Measurements from ENCODE around the gene BLOC1S3. TPM values are rescaled to one million over a fixed set of nuclear protein-coding genes. Genes with fewer than 3 reads are reported as not detected.

Gene BLOC1S3
- total and polyA plus RNA-seq, 2 of the 4 experiments (the other 2 are of a cell fraction) = 1.1 to 4.9 TPM

- Histone ChIP-seq H3K23ac (ENCODE audit: low read depth, low read length) (no peak overlapping the region), H3K4ac (ENCODE audit: low read depth, low read length) (no peak overlapping the region), H3K27ac (ENCODE audit: insufficient read depth, low read length) (no peak overlapping the region), H3K27me3 (ENCODE audit: control insufficient read depth, insufficient read depth, low read length) (peaks cover 20% of the 10 kb centered on the region), H3K9me3 (ENCODE audit: control insufficient read depth, insufficient read depth, low read length) (no peaks in the 10 kb centered on the region), H2AK5ac (ENCODE audit: low read depth, low read length) (no peak overlapping the region), H2AK9ac (replicated peaks; ENCODE audit: low read depth, low read length, poor library complexity) (no peak overlapping the region), H3K79me1 (ENCODE audit: low read depth in 1 of 2, low read length in 2 of 2) (no peaks in the 10 kb centered on the region), H3K9ac (ENCODE audit: low read depth, low read length) (no peak overlapping the region), H2BK20ac (ENCODE audit: low read depth, low read length) (no peak overlapping the region), H4K5ac (ENCODE audit: low read depth, low read length) (no peak overlapping the region), H3K4me2 (ENCODE audit: low read depth, low read length) (no peak overlapping the region), H3K56ac (ENCODE audit: extremely low read depth, insufficient read depth, low read length) (no peak overlapping the region), H4K91ac (ENCODE audit: insufficient read depth, low read depth, low read length) (no peak overlapping the region), H2AFZ (replicated peaks; ENCODE audit: low read length, poor library complexity) (no peak overlapping the region), H2BK120ac (ENCODE audit: low read depth, low read length) (no peak overlapping the region), H4K20me1 (ENCODE audit: insufficient read depth, low read length) (peaks cover 8% of the 10 kb centered on the region), H2BK5ac (ENCODE audit: low read depth, low read length, poor library complexity, severe bottlenecking) (no peak overlapping the region), H3K36me3 (ENCODE audit: control insufficient read depth, insufficient read depth, low read length) (peaks cover 21% of the 10 kb centered on the region), H3K4me3 (ENCODE audit: insufficient read depth, low read depth, low read length) (no peak overlapping the region), H3K18ac (ENCODE audit: low read depth, low read length) (no peak overlapping the region), H2BK15ac (ENCODE audit: low read depth, low read length) (no peak overlapping the region), H3K4me1 (ENCODE audit: control insufficient read depth, insufficient read depth, low read length) (peaks cover 15% of the 10 kb centered on the region), H3K14ac (replicated peaks; ENCODE audit: low read depth, low read length) (no peak overlapping the region), H3K9me1 (ENCODE audit: insufficient read depth, low read length) (peaks cover 3% of the 10 kb centered on the region; the same call in 1 of the 2 replicates), H4K8ac (ENCODE audit: low read depth in 2 of 2, low read length in 2 of 2) (no peak overlapping the region)
- ChIA-PET CTCF (no interaction called here), POLR2A (ENCODE audit: unreplicated experiment) (no interaction called here)
- in situ Hi-C loops (cut with MboI; ENCODE audit: low sequenced_read_pairs) = no loop called here
- DNase-seq (no peak), ATAC-seq (ENCODE audit: low read depth) (no peak)
- WGBS, 2 experiments (ENCODE audit: extremely low coverage in 2 of 2, insufficient read length in 1 of 2) = 60% methylated on average over 1 of the region's 9 CpGs; no CpG with 5 or more reads in 1 of the 2 experiments
- intact Hi-C loops (cut with micrococcal nuclease) = no loop called here
- no peak for TF ChIP-seq MAZ (IDR thresholded peaks at IDR 0.05; ENCODE audit: borderline replicate concordance, low read depth, low read length)
- no peak for TF ChIP-seq RAD21 (IDR thresholded peaks at IDR 0.05; ENCODE audit: low read length)
- TF ChIP-seq FOS (IDR thresholded peaks at IDR 0.05; ENCODE audit: low read depth, low read length) = no peak
- TF ChIP-seq POLR2A (IDR thresholded peaks at IDR 0.05; ENCODE audit: low read depth, low read length) = no peak
- TF ChIP-seq BHLHE40 (IDR thresholded peaks at IDR 0.05; ENCODE audit: low read depth, low read length) = no peak
- TF ChIP-seq RCOR1 (IDR thresholded peaks at IDR 0.05; ENCODE audit: insufficient replicate concordance, low read length) = no peak
- no peak for TF ChIP-seq CHD1 (IDR thresholded peaks at IDR 0.05; ENCODE audit: low read depth, low read length)
- no peak for TF ChIP-seq RFX5 (IDR thresholded peaks at IDR 0.05; ENCODE audit: low read depth, low read length)
- no peak for TF ChIP-seq MAFK (IDR thresholded peaks at IDR 0.05; ENCODE audit: low read depth, low read length)
- TF ChIP-seq CEBPB (IDR thresholded peaks at IDR 0.05; ENCODE audit: low read depth, low read length) = no peak
- no peak for TF ChIP-seq SMC3 (IDR thresholded peaks at IDR 0.05; ENCODE audit: low read depth, low read length)
- TF ChIP-seq, protein P1, sequence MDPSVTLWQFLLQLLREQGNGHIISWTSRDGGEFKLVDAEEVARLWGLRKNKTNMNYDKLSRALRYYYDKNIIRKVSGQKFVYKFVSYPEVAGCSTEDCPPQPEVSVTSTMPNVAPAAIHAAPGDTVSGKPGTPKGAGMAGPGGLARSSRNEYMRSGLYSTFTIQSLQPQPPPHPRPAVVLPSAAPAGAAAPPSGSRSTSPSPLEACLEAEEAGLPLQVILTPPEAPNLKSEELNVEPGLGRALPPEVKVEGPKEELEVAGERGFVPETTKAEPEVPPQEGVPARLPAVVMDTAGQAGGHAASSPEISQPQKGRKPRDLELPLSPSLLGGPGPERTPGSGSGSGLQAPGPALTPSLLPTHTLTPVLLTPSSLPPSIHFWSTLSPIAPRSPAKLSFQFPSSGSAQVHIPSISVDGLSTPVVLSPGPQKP (IDR thresholded peaks at IDR 0.05; ENCODE audit: borderline replicate concordance, low read depth, low read length) = no peak
- no peak for TF ChIP-seq NFE2L2 (IDR thresholded peaks at IDR 0.05; ENCODE audit: low read depth, low read length)
- TF ChIP-seq MXI1 (IDR thresholded peaks at IDR 0.05; ENCODE audit: borderline replicate concordance, low read depth, low read length) = no peak
- no peak for TF ChIP-seq CTCF (conservative IDR thresholded peaks at IDR 0.05; ENCODE audit: low read depth, low read length)
- no peak for TF ChIP-seq USF2 (IDR thresholded peaks at IDR 0.05; ENCODE audit: low read depth, low read length)
- dilution Hi-C loops (cut with HindIII; ENCODE audit: low sequenced_read_pairs, unreplicated experiment) = no loop called here
- BruUV-seq (replicated peaks) = no TSS peak
Measured at GRCh38 chr19:45149129-45149528, 29.5 kb upstream of the BLOC1S3 start.
